ENCODE results near the gene NFATC2IP.
A peak's percentile ranks its signal among the peaks of the same experiment; 100 is the strongest.

The NFATC2IP gene

GRCh38 chr16:28950648-28951409, at the start of gene NFATC2IP:
Gene NFATC2IP (plus strand): TSS chr16:28950937. CDS start chr16:28951012, 75 bp downstream.
- DNase-seq (ENCODE audit: low read depth, low spot score), result peak; percentile 99

GRCh38 chr16:28901862-28902261, 48.9 kb upstream of the NFATC2IP start:
- no peak for DNase-seq (ENCODE audit: low read depth, low spot score)

- no peak for DNase-seq (ENCODE audit: low read depth, low spot score)
These were observed 47.8 kb upstream of the NFATC2IP start for GRCh38 chr16:28902909-28903308.

GRCh38 chr16:28903344-28904042, 47.2 kb upstream of the NFATC2IP start:
- DNase-seq (ENCODE audit: low read depth, low spot score), result no peak

- no peak for DNase-seq (ENCODE audit: low read depth, low spot score)
These were observed 46.4 kb upstream of the NFATC2IP start for GRCh38 chr16:28904363-28904762.

GRCh38 chr16:28904828-28905227, 45.9 kb upstream of the NFATC2IP start:
- DNase-seq (ENCODE audit: low read depth, low spot score), result no peak

GRCh38 chr16:28905229-28905754, 45.4 kb upstream of the NFATC2IP start:
- DNase-seq (ENCODE audit: low read depth, low spot score), result no peak

GRCh38 chr16:28905800-28906372, 44.9 kb upstream of the NFATC2IP start:
- no peak for DNase-seq (ENCODE audit: low read depth, low spot score)

GRCh38 chr16:28910086-28911031, 40.4 kb upstream of the NFATC2IP start:
- DNase-seq (ENCODE audit: low read depth, low spot score), result no peak

- no peak for DNase-seq (ENCODE audit: low read depth, low spot score)
These were observed 38.2 kb upstream of the NFATC2IP start for GRCh38 chr16:28912558-28912957.

GRCh38 chr16:28913946-28914724, 36.6 kb upstream of the NFATC2IP start:
- no peak for DNase-seq (ENCODE audit: low read depth, low spot score)

GRCh38 chr16:28915181-28915580, 35.6 kb upstream of the NFATC2IP start:
- DNase-seq (ENCODE audit: low read depth, low spot score), result no peak

GRCh38 chr16:28917095-28917494, 33.6 kb upstream of the NFATC2IP start:
- DNase-seq (ENCODE audit: low read depth, low spot score), result no peak

GRCh38 chr16:28918698-28919097, 32.0 kb upstream of the NFATC2IP start:
- no peak for DNase-seq (ENCODE audit: low read depth, low spot score)

GRCh38 chr16:28923231-28923587, 27.5 kb upstream of the NFATC2IP start:
- no peak for DNase-seq (ENCODE audit: low read depth, low spot score)

- no peak for DNase-seq (ENCODE audit: low read depth, low spot score)
These were observed 26.9 kb upstream of the NFATC2IP start for GRCh38 chr16:28923652-28924398.

- DNase-seq (ENCODE audit: low read depth, low spot score), result no peak
These were observed 26.4 kb upstream of the NFATC2IP start for GRCh38 chr16:28924399-28924761.

GRCh38 chr16:28924762-28925385, 25.9 kb upstream of the NFATC2IP start, which contains the start of gene RABEP2:
Gene RABEP2 (minus strand): TSS chr16:28925238. CDS start chr16:28925163, 75 bp downstream.
- DNase-seq (ENCODE audit: low read depth, low spot score), result peak; percentile 95

Data from activated naive CD8-positive, alpha-beta T cell treated with anti-CD3 and anti-CD28 coated beads, Interleukin-2, amount 50 U/mL, for 16 hours (primary cell).